ENCODE data around the gene INHBE.
"Not testable (repeated sequence)": the region's sequence is repeated elsewhere in the genome, so short reads cannot be mapped to it uniquely, and the experiment has no call there.

Gene INHBE

DNA sequence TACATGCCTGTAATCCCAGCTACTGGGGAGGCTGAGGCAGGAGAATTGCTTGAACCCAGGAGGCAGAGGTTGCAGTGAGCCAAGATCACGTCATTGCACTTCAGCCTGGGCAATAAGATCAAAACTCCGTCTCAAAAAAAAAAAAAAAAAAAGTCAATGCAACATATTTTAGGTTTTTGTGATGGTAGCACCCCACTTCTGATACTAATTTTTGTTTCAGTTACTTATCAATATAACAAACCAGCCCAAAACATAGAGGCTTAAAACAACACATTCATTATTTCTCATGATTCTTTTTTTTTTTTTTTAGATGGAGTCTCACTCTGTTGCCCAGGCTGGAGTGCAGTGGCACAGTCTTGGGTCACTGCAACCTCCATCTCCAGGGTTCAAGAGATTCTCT is 13.7 kb upstream of the INHBE start:
- not testable (repeated sequence) for DNase-seq

GRCh38 chr12:57441846-57442427 is 13.2 kb upstream of the INHBE start:
- DNase-seq = peak in 1 of 4 experiments; percentile 33

GRCh38 chr12:57444337-57444736 is 10.8 kb upstream of the INHBE start:
- not testable (repeated sequence) for DNase-seq

GRCh38 chr12:57444744-57445143 is 10.4 kb upstream of the INHBE start:
- no peak for DNase-seq

DNA sequence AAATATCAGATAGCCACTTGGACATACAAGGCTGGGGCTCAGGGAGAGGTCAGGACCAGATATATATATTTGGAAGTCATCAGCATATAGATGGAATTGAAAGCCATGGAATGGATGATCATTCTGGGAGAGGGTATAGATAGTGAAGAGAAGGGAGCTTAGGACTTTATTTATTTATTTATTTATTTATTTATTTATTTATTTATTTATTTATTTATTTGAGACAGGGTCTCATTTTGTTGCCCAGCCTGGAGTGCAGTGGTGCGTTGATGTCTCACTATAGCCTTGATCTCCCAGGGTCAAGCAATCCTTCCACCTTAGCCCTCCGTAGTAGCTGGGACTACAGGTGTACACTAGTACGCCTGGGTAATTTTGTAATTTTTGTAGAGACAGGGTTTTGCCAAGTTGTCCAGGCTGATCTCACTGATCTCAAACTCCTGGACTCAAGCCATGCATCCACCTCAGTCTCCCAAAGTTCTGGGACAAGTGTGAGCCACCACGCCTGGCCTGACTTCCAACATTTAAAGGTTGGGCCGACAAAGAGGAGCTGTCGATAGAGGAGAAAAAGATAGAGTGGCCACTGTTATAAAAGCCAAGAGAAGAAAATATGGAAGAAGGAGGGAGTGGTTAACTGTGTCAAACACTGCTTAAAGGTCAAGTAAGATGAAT is 8.7 kb upstream of the INHBE start:
- DNase-seq = no peak

GRCh38 chr12:57448669-57449068 is 6.4 kb upstream of the INHBE start:
- DNase-seq = no peak

GRCh38 chr12:57449375-57449774 is 5.7 kb upstream of the INHBE start:
- DNase-seq = no peak

- DNase-seq = no peak
Measured at GRCh38 chr12:57450057-57450456, 5.0 kb upstream of the INHBE start.

DNA sequence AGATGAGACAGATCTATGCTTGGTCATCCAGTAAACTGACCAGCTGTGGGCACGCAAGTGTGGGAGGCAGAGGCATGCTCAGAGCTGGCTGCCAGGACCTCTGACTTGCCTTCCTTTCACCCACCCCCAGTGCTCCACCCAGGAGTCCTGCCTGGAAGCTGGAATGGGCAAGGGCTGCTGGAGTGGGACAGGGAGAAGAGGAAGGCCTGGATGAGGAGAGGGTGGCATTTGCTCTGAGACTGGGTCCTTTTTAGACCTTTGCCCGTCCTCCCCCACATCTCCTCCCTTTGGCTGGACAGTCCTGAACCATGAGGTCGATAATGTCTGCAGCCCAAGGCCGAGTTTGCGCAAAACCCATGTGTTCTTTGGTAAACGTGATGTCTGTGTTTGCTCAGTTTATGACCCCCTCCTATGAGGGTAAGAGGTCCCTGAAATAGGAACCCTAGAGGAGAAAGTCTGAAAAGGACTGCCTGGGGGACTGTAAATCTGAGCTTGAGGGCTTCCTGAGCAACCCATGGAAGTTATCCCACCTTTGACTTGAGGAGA is 3.8 kb upstream of the INHBE start:
- DNase-seq = no peak

DNA sequence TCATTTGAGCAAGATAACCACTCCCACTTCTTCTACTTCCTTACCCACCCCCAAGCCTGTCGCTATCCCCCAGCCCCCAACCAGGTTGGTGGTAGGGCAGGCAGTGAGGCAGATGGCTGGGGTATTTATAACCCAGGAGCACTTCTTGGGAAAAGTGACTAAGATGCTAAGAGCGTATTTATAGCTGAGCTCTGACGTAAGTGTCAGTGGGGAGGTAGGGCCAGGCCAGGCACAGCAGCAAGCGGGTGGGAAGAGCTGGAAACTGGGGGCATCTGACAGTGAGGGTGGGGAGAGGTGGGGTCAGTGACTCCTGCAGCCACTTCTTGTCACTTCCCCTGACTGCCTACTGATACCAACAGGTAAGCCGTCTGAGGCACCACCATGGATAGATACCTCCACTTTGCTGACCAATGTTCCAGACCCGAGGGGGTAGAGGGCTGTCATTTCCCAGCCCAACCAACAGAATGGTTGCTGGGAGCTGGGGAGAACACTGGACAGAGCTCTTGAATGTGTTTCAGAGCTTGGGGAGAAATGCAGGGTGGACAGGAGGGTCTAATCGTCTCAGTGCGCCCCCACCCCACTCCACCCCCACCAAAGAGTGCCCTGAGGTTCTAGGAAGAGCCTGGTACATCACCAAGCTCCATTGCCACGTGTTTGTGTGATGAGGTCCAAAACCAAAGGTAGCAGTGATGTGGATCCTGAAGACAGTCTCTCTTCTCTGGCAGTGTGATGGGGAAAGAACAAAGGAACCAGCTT is 2.7 kb upstream of the INHBE start:
- DNase-seq = peak in 3 of 4 experiments; percentile 10 to 51 (median 40)

DNA sequence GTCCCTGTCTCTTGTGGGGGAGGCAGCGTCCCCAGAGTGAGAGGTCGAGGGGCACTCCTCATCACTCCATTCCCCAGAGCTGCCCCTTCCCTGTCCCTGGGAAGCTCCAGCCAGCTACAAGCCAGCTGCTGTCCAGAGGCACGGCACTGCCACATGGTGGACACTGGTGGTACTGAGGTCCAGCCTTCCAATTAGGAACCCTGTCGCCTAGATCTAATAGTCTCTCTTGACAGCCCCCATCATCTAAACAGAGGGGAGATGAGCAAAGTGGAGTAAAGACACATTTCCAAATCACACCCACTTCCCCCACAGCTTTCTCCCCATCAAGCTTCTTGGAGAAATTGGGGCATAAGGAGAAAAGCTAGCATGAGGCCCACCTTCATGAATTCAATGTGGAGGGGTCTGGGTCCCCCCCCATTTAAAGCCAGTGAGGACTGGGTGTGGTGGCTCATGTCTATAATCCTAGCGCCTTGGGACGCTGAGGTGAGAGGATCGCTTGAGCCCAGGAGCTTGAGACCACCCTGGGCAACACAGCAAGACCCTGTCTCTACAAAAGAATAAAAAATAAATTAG is 2.1 kb upstream of the INHBE start:
- peak; percentile 76 to 87 (median 82) for DNase-seq

GRCh38 chr12:57454213-57454565 is 918 bp upstream of the INHBE start:
- DNase-seq = no peak

DNA sequence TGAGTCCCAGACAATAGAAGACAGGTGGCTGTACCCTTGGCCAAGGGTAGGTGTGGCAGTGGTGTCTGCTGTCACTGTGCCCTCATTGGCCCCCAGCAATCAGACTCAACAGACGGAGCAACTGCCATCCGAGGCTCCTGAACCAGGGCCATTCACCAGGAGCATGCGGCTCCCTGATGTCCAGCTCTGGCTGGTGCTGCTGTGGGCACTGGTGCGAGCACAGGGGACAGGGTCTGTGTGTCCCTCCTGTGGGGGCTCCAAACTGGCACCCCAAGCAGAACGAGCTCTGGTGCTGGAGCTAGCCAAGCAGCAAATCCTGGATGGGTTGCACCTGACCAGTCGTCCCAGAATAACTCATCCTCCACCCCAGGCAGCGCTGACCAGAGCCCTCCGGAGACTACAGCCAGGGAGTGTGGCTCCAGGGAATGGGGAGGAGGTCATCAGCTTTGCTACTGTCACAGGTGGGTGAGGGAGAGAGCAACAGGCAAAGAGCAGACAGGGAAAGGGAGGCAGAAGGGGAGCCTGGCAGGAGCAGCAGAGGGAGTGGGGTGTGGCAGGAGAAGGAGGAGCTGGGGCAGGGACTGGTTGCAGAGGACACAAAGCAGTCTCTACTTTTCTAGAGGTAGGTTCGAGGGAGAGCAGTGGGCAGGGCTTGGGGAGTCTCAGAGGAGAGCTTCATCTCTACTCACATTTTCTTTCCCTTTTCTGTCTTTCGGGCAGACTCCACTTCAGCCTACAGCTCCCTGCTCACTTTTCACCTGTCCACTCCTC is 452 bp downstream of the INHBE start:
- DNase-seq = no peak

GRCh38 chr12:57456145-57456700 is 1.1 kb downstream of the INHBE start:
- DNase-seq = peak; percentile 26 to 47 (median 40)

- no peak for DNase-seq
Measured at GRCh38 chr12:57456737-57457490, 1.8 kb downstream of the INHBE start.

DNA sequence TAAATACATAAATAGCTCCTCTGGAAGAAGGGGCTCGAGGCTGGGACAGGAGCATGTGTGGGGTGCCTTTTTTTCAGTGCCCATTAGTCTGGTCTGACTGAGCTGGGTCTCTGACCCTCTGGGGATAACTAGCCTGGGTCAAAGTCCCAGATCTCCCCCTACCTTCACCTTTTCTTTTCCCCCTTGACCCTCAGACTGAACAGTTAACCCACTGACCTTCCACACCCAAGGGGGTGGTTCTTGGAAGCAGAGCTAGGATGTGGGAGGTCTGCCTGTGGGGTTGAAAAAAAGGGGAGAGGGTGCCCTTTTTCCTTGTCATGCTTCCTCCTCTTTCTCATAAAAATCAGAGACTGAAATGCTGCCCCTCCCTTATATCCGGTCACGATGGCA is 3.6 kb downstream of the INHBE start:
- DNase-seq = no peak

GRCh38 chr12:57459055-57459749 is 4.1 kb downstream of the INHBE start:
- peak; percentile 95 to 97 (median 96) for DNase-seq

DNA sequence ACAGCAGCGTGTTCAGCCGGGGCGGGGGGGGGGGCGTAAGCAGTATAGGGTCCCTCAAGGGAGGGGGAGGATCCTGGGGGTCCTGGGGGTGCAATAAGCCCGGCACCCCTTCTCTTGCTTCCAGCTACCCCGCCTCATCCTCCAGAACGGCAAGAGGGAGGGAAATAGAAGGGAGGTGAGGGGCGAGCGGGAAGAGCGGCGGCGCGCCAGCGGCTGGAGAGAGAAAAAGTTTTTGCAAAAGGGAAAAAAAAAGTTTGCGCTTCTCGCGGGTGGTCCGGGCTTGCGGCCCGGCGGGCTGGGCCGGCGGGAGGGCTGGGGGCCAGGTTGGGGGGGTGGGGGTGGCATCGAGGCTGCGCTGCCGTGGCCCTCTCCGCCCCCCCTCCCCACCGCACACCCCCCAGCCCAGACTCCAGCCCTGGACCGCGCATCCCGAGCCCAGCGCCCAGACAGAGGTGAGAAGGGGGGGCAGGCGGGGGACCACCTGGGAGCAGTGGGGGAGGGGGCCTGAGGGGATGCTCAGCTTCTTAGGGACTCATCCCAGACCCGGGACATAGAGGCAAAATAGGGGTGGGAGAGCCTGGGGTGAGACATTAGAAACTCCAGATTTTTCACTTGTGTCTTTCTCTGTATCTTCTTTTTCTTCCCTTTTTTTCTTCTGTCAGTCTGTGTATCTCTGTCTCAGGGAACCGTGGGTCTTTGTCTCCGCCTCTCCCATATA is 4.8 kb downstream of the INHBE start, which contains the start of gene GLI1:
Gene GLI1 (plus strand): TSS at position 36 of the 718 bp plus-strand sequence. CDS start 3,907 bp downstream, outside the sequence.
- DNase-seq = no peak

DNA sequence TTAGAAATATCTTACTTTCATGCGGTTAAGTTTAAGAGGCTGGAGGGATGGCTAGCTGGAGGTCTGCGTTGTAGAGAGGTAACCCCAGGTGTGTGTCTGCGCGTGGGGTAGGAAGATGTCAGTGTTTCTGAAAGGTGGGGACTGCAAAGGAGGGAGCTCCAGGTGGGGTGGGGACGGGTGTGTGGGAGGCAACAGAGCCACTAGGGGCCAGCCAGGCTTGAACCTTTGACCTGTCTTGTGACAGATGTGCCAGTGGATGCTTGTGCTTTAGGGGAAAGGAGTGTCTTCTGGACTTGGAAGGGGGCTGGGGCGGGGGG is 5.3 kb downstream of the INHBE start:
- no peak for DNase-seq

DNA sequence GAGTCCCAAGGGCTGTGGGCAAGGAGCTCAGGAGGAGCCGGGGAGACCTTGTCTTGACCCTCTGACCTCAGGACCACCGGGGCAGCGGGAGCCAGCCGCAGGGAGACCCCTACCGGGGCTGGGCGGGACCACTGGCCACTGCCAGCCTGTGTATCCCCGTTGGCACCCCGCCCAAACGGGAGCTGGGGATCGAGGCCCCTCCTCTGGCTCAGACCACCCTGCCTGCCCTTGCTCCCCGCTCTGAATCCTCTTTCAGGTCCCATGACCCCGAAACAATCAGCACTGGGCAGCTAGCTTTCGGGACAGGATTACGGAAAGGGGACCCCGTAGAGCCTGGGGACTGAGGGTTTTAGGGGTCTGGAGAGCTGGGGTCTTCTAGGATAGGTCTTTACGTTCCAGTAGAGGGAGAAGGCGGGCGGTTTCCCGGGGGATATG is 5.8 kb downstream of the INHBE start:
- peak in 1 of 4 experiments; percentile 14 for DNase-seq
